ENCODE results near the gene UTF1. TPM values are rescaled to one million over a fixed set of nuclear protein-coding genes. Genes with fewer than 3 reads are reported as not detected.

UTF1 gene
- total RNA-seq, 1 experiment from 2014 or later = not detected

GRCh38 chr10:133272301-133272963 lies 42.4 kb downstream of the UTF1 start:
- TF ChIP-seq CTCF (IDR thresholded peaks at IDR 0.05; ENCODE audit: unreplicated experiment) = no peak
- Mint-ChIP-seq H3K36me3 (ENCODE audit: insufficient read depth, unreplicated experiment) (peaks cover 24% of the 10 kb centered on the region), H3K27ac (ENCODE audit: unreplicated experiment) (no peak overlapping the region), H3K4me3 (ENCODE audit: low read depth, unreplicated experiment) (no peak overlapping the region), H3K27me3 (ENCODE audit: unreplicated experiment) (no peaks in the 10 kb centered on the region), H3K4me1 (ENCODE audit: low read depth, unreplicated experiment) (no peaks in the 10 kb centered on the region), H3K9me3 (ENCODE audit: low read depth, unreplicated experiment) (no peaks in the 10 kb centered on the region)
- intact Hi-C loops (cut with micrococcal nuclease; ENCODE audit: unreplicated experiment) = no loop called here
- no peak for DNase-seq
- BruUV-seq (replicated peaks) = no TSS peak
- CTCF ChIA-PET = no interaction called here

GRCh38 chr10:133272964-133273420 lies 43.0 kb downstream of the UTF1 start:
- Mint-ChIP-seq H3K4me1 (ENCODE audit: low read depth, unreplicated experiment) (peaks cover under 1% of the 10 kb centered on the region), H3K36me3 (ENCODE audit: insufficient read depth, unreplicated experiment) (peaks cover 28% of the 10 kb centered on the region), H3K9me3 (ENCODE audit: low read depth, unreplicated experiment) (no peaks in the 10 kb centered on the region), H3K27ac (ENCODE audit: unreplicated experiment) (no peak overlapping the region), H3K4me3 (ENCODE audit: low read depth, unreplicated experiment) (no peak overlapping the region), H3K27me3 (ENCODE audit: unreplicated experiment) (no peaks in the 10 kb centered on the region)
- no TSS peak for BruUV-seq (replicated peaks)
- DNase-seq = no peak
- TF ChIP-seq CTCF (IDR thresholded peaks at IDR 0.05; ENCODE audit: unreplicated experiment) = no peak
- intact Hi-C loops (cut with micrococcal nuclease; ENCODE audit: unreplicated experiment) = no loop called here
- CTCF ChIA-PET = no interaction called here

GRCh38 chr10:133273534-133274143 lies 43.6 kb downstream of the UTF1 start:
- no TSS peak for BruUV-seq (replicated peaks)
- Mint-ChIP-seq H3K36me3 (ENCODE audit: insufficient read depth, unreplicated experiment) (peaks cover 33% of the 10 kb centered on the region), H3K27ac (ENCODE audit: unreplicated experiment) (no peak overlapping the region), H3K4me3 (ENCODE audit: low read depth, unreplicated experiment) (no peak overlapping the region), H3K4me1 (ENCODE audit: low read depth, unreplicated experiment) (peaks cover 7% of the 10 kb centered on the region), H3K27me3 (ENCODE audit: unreplicated experiment) (no peaks in the 10 kb centered on the region), H3K9me3 (ENCODE audit: low read depth, unreplicated experiment) (no peaks in the 10 kb centered on the region)
- no peak for TF ChIP-seq CTCF (IDR thresholded peaks at IDR 0.05; ENCODE audit: unreplicated experiment)
- intact Hi-C loops (cut with micrococcal nuclease; ENCODE audit: unreplicated experiment) = no loop called here
- DNase-seq = no peak
- CTCF ChIA-PET = no interaction called here

GRCh38 chr10:133274751-133275683 lies 45.0 kb downstream of the UTF1 start:
- peak; percentile 43 for DNase-seq
- CTCF ChIA-PET = interaction anchor here (2.1 kb wide), 1 partner anchor 18 kb away, joined by 7 read pairs; no protein-coding TSS in a partner anchor
- no peaks in the 10 kb centered on the region for H3K27me3 Mint-ChIP-seq (ENCODE audit: unreplicated experiment)
- no peak for TF ChIP-seq CTCF (IDR thresholded peaks at IDR 0.05; ENCODE audit: unreplicated experiment)
- intact Hi-C loops (cut with micrococcal nuclease; ENCODE audit: unreplicated experiment) = no loop called here
- H3K4me1 Mint-ChIP-seq (ENCODE audit: low read depth, unreplicated experiment) = peaks cover 10% of the 10 kb centered on the region
- H3K4me3 Mint-ChIP-seq (ENCODE audit: low read depth, unreplicated experiment) = peak overlapping the region; percentile 64
- H3K36me3 Mint-ChIP-seq (ENCODE audit: insufficient read depth, unreplicated experiment) = peaks cover 34% of the 10 kb centered on the region
- no TSS peak for BruUV-seq (replicated peaks)
- H3K27ac Mint-ChIP-seq (ENCODE audit: unreplicated experiment) = no peak overlapping the region
- H3K9me3 Mint-ChIP-seq (ENCODE audit: low read depth, unreplicated experiment) = no peaks in the 10 kb centered on the region
